ENCODE results near the gene DGKQ. TPM values are rescaled to one million over a fixed set of nuclear protein-coding genes. Genes with fewer than 3 reads are reported as not detected.
"Not testable (repeated sequence)": the region's sequence is repeated elsewhere in the genome, so short reads cannot be mapped to it uniquely, and the experiment has no call there.

The DGKQ gene
- total RNA-seq, 2 experiments from 2014 or later: 14.3 to 16.7 TPM

- Mint-ChIP-seq H3K4me1 (ENCODE audit: low read depth) (peaks cover 48% of the 10 kb centered on the region), H3K9me3 (no peaks in the 10 kb centered on the region), H3K4me3 (peak overlapping the region; percentile 91), H3K27me3 (no peaks in the 10 kb centered on the region), H3K27ac (peak overlapping the region; percentile 96), H3K36me3 (ENCODE audit: low read depth) (no peaks in the 10 kb centered on the region)
- DNase-seq (peak; percentile 23), ATAC-seq (no peak)
- CTCF ChIA-PET: interaction anchor here (1.3 kb wide), 2 partner anchors 57 to 188 kb away, joined by 3 to 6 read pairs; partner anchors contain the start of gene IDUA
- POLR2A ChIA-PET: interaction anchor here (0.6 to 4.8 kb wide), 9 partner anchors 9 to 329 kb away, joined by 3 to 25 read pairs (median 3); partner anchors contain the start of gene IDUA
- no peak for TF ChIP-seq CTCF (IDR thresholded peaks at IDR 0.05)
- intact Hi-C loops (cut with micrococcal nuclease): loop anchor here (2.0 to 5.0 kb wide), 2 partner anchors 51 to 57 kb away; partner anchors contain the start of gene IDUA
Measured at GRCh38 chr4:930028-930551, 43.3 kb downstream of the DGKQ start.

DNA sequence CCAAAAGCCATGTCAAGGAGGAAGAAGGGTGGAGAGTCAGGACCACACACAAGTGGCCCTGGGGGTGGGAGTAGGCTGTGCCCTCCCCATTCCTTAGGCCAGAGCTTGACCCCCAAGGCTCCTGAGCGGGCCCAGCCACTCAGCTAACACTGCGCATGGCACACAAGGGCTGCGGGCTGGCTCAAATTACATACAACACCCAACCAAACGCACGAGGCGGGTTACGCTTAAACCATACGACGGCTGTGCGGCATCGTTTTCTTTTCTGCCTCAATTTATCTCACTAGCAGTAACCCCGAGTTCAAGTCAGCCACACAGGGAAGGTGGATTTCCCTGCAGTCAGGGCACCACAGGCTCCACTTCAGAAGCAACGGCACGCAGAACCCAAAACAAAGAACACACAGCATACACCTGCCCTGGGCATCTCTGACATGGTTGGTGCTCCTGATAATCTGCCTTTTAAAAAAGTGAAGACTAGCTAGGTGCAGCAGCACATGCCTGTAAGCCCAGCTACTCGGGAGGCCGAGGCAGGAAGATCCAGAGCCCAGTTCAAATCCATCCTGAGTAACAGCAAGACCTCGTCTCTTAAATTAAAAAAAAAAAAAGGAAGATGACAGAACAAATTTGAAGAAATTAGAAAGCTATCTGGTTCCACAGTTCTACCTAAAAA, 44.1 kb downstream of the DGKQ start:
- Mint-ChIP-seq H3K4me3 (no peak overlapping the region), H3K27ac (no peak overlapping the region), H3K36me3 (ENCODE audit: low read depth) (peaks cover 2% of the 10 kb centered on the region), H3K27me3 (no peaks in the 10 kb centered on the region), H3K9me3 (no peaks in the 10 kb centered on the region), H3K4me1 (ENCODE audit: low read depth) (peaks cover 52% of the 10 kb centered on the region)
- POLR2A ChIA-PET: interaction anchor here (0.6 to 4.8 kb wide), 4 partner anchors 10 to 330 kb away, joined by 3 to 25 read pairs (median 3); no protein-coding TSS in a partner anchor
- DNase-seq: no peak
- CTCF ChIA-PET: interaction anchor here (1.3 kb wide), 2 partner anchors 58 to 187 kb away, joined by 3 to 6 read pairs; partner anchors contain the start of gene IDUA
- intact Hi-C loops (cut with micrococcal nuclease): no loop called here
- no peak for ATAC-seq
- no peak for TF ChIP-seq CTCF (IDR thresholded peaks at IDR 0.05)

DNA sequence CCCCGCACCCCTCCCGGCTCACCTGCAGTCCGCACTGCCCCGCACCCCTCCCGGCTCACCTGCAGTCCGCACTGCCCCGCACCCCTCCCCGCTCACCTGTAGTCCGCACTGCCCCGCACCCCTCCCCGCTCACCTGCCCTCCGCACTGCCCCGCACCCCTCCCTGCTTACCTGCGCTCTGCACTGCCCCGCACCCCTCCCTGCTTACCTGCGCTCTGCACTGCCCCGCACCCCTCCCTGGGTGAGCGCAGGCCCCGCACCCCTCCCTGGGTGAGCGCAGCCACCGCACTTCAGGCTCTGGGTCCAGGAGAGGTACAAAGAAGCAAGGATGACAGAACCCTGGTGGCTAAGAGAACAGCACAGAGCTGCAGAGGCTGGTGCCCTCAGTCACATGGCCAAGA, 45.8 kb downstream of the DGKQ start:
- H3K4me1 Mint-ChIP-seq (ENCODE audit: low read depth): peaks cover 57% of the 10 kb centered on the region
- CTCF ChIA-PET; DNase-seq; H3K27ac Mint-ChIP-seq; H3K9me3 Mint-ChIP-seq; POLR2A ChIA-PET; H3K4me3 Mint-ChIP-seq; H3K27me3 Mint-ChIP-seq; intact Hi-C loops (cut with micrococcal nuclease); ATAC-seq; H3K36me3 Mint-ChIP-seq (ENCODE audit: low read depth): not testable (repeated sequence)

GRCh38 chr4:926538-926937, 46.8 kb downstream of the DGKQ start:
- Mint-ChIP-seq H3K4me3 (no peak overlapping the region), H3K27ac (no peak overlapping the region), H3K36me3 (ENCODE audit: low read depth) (peaks cover 17% of the 10 kb centered on the region), H3K9me3 (no peaks in the 10 kb centered on the region), H3K4me1 (ENCODE audit: low read depth) (peaks cover 65% of the 10 kb centered on the region), H3K27me3 (no peaks in the 10 kb centered on the region)
- no peak for DNase-seq
- ChIA-PET CTCF (no interaction called here), POLR2A (no interaction called here)
- TF ChIP-seq CTCF (IDR thresholded peaks at IDR 0.05): no peak
- no peak for ATAC-seq
- intact Hi-C loops (cut with micrococcal nuclease): no loop called here

DNA sequence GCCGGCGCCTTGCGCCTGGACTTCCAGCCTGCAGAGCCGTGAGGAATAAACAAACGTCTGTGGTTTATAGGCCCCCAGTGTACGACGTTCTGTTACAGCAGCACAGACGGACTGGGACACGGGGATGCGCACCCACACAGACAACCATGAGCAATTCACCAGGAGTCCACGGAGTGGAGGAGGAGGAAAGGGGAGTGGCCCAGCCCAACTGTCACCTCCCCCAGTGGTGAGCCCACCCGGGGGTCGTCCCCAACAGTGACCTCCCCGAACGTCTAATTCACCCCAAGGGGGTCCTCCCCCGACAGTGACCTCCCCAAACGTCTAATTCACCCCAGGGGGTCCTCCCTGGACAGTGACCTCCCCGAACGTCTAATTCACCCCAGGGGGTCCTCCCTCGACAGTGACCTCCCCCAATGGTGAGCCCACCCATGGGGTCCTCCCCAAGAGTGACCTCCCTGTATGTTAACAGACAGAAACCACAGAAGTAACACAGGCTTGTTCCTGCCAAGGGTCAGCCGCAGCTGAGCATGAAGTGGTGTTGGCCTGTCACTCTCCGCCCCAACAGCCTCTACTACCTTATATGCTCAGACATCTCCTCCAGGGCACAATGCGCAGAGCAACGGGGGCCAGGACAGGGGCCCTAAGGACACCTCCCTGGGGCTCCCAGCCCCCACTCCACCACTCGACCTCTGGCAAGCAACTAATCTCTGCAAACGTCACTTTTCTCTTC, 47.4 kb downstream of the DGKQ start:
- TF ChIP-seq CTCF (IDR thresholded peaks at IDR 0.05): no peak
- intact Hi-C loops (cut with micrococcal nuclease): no loop called here
- CTCF ChIA-PET: no interaction called here

More for the DNA sequence above, 47.4 kb downstream of the DGKQ start:
- Mint-ChIP-seq H3K27me3 (no peaks in the 10 kb centered on the region), H3K4me1 (ENCODE audit: low read depth) (peaks cover 68% of the 10 kb centered on the region), H3K27ac (no peak overlapping the region), H3K4me3 (no peak overlapping the region), H3K36me3 (ENCODE audit: low read depth) (peaks cover 17% of the 10 kb centered on the region), H3K9me3 (no peaks in the 10 kb centered on the region)
- no peak for DNase-seq
- POLR2A ChIA-PET: no interaction called here
- no peak for ATAC-seq
